ENCODE measurements around the gene MELTF.

Gene MELTF

DNA sequence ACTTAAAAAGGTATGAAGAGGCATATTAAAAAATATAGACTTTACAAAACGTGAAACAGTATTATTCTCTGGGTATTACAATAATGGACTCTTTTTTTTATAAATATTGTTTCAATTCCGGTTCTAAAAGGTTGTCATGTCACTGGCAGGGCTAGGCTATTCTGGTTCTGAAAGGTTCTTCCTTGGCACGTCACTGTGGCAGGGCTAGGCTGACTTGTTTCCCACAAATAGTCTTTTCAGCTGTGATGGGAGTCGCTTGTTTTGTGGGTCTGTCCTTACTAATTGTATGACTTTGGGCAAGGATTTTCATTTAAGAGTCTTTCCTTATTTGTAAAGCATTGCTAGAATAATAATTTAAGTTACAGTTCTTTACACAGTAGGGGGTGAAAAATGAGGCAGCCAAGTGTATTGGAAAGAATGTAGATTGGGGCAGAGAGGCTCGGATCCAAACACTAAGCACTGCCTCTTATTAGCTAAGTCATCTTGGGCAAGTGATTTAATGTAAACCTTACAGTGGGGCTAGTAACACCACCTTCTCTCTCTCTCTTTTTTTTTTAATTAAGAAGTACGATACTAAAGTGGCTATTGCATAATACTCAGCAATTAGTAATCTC lies 12.4 kb upstream of the MELTF start:
- WGBS, result over 99% methylated on average over 4 of the region's 6 CpGs
- H2AFZ ChIP-seq (ENCODE audit: low read depth, low read length), result no peak overlapping the region
- no peak overlapping the region for H4K91ac ChIP-seq (ENCODE audit: low read length)
- peaks cover 2% of the 10 kb centered on the region for H3K4me1 ChIP-seq (ENCODE audit: control insufficient read depth, insufficient read depth, low read depth, low read length)
- no peak overlapping the region for H4K8ac ChIP-seq (ENCODE audit: low read length)
- H2BK5ac ChIP-seq (ENCODE audit: low read depth, low read length, poor library complexity, severe bottlenecking), result no peak overlapping the region
- H3K18ac ChIP-seq (ENCODE audit: low read depth in 1 of 2, low read length in 2 of 2), result no peak overlapping the region
- H2AK5ac ChIP-seq (ENCODE audit: low read length, severe bottlenecking), result no peak overlapping the region
- no peak overlapping the region for H3K27ac ChIP-seq (ENCODE audit: low read length, poor library complexity, severe bottlenecking)
- H3K23ac ChIP-seq (ENCODE audit: low read length in 2 of 2), result no peak overlapping the region
- H3K4me3 ChIP-seq (ENCODE audit: insufficient read depth in 1 of 2, low read depth in 1 of 2, low read length in 2 of 2), result no peak overlapping the region
- H3K14ac ChIP-seq (ENCODE audit: low read length in 2 of 2), result no peak overlapping the region
- H3K4me2 ChIP-seq (ENCODE audit: low read length, poor library complexity, severe bottlenecking), result no peak overlapping the region
- DNase-seq, result no peak
- H2BK12ac ChIP-seq (ENCODE audit: low read length in 2 of 2), result no peak overlapping the region
- peaks cover 2% of the 10 kb centered on the region for H3K79me1 ChIP-seq (replicated peaks; ENCODE audit: low read length, poor library complexity, severe bottlenecking)
- H2BK120ac ChIP-seq (ENCODE audit: low read depth, low read length), result no peak overlapping the region
- H2BK15ac ChIP-seq (ENCODE audit: low read depth, poor library complexity, severe bottlenecking), result no peak overlapping the region
- no peak overlapping the region for H3K4ac ChIP-seq (ENCODE audit: low read depth in 1 of 2, low read length in 2 of 2)
- H3K27me3 ChIP-seq (ENCODE audit: control insufficient read depth in 1 of 2, insufficient read depth in 1 of 2, low read length in 2 of 2), result peaks cover 0 to 3% of the 10 kb centered on the region in 2 experiments
- no peak overlapping the region for H3K9ac ChIP-seq (ENCODE audit: low read length)
- peaks cover 21 to 39% of the 10 kb centered on the region in 2 experiments for H3K36me3 ChIP-seq (ENCODE audit: control insufficient read depth in 1 of 2, insufficient read depth in 2 of 2, low read depth in 1 of 2, low read length in 2 of 2)
- H3K9me3 ChIP-seq (ENCODE audit: control insufficient read depth, low read length), result no peaks in the 10 kb centered on the region

- no peak overlapping the region for H3K4me2 ChIP-seq (ENCODE audit: low read length, poor library complexity, severe bottlenecking)
- no peak overlapping the region for H4K91ac ChIP-seq (ENCODE audit: low read length)
- peaks cover 22 to 27% of the 10 kb centered on the region in 2 experiments for H3K36me3 ChIP-seq (ENCODE audit: control insufficient read depth in 1 of 2, insufficient read depth in 2 of 2, low read depth in 1 of 2, low read length in 2 of 2)
- no peak overlapping the region for H2BK12ac ChIP-seq (ENCODE audit: low read length in 2 of 2)
- no peak overlapping the region for H4K8ac ChIP-seq (ENCODE audit: low read length)
- H2BK120ac ChIP-seq (ENCODE audit: low read depth, low read length), result no peak overlapping the region
- H3K27me3 ChIP-seq (ENCODE audit: control insufficient read depth in 1 of 2, insufficient read depth in 1 of 2, low read length in 2 of 2), result peaks cover 0 to 16% of the 10 kb centered on the region in 2 experiments
- H3K4me3 ChIP-seq (ENCODE audit: insufficient read depth in 1 of 2, low read depth in 1 of 2, low read length in 2 of 2), result no peak overlapping the region
- no peak overlapping the region for H3K23ac ChIP-seq (ENCODE audit: low read length in 2 of 2)
- H3K27ac ChIP-seq (ENCODE audit: low read length, poor library complexity, severe bottlenecking), result no peak overlapping the region
- H3K4me1 ChIP-seq (ENCODE audit: control insufficient read depth, insufficient read depth, low read depth, low read length), result peaks cover 2% of the 10 kb centered on the region
- H2AK5ac ChIP-seq (ENCODE audit: low read length, severe bottlenecking), result no peak overlapping the region
- no peak overlapping the region for H3K4ac ChIP-seq (ENCODE audit: low read depth in 1 of 2, low read length in 2 of 2)
- WGBS, result no CpG with 5 or more reads among the region's 4 CpGs
- peaks cover 2% of the 10 kb centered on the region for H3K79me1 ChIP-seq (replicated peaks; ENCODE audit: low read length, poor library complexity, severe bottlenecking)
- H3K9ac ChIP-seq (ENCODE audit: low read length), result no peak overlapping the region
- no peak overlapping the region for H2BK15ac ChIP-seq (ENCODE audit: low read depth, poor library complexity, severe bottlenecking)
- H2AFZ ChIP-seq (ENCODE audit: low read depth, low read length), result no peak overlapping the region
- no peak for DNase-seq
- H3K18ac ChIP-seq (ENCODE audit: low read depth in 1 of 2, low read length in 2 of 2), result no peak overlapping the region
- no peak overlapping the region for H2BK5ac ChIP-seq (ENCODE audit: low read depth, low read length, poor library complexity, severe bottlenecking)
- no peaks in the 10 kb centered on the region for H3K9me3 ChIP-seq (ENCODE audit: control insufficient read depth, low read length)
- no peak overlapping the region for H3K14ac ChIP-seq (ENCODE audit: low read length in 2 of 2)
These were observed 11.0 kb upstream of the MELTF start for GRCh38 chr3:197040658-197041057.

GRCh38 chr3:197038679-197039462 lies 9.3 kb upstream of the MELTF start:
- H2AFZ ChIP-seq (ENCODE audit: low read depth, low read length), result no peak overlapping the region
- H3K23ac ChIP-seq (ENCODE audit: low read length in 2 of 2), result no peak overlapping the region
- no peak for DNase-seq
- H3K4me1 ChIP-seq (ENCODE audit: control insufficient read depth, insufficient read depth, low read depth, low read length), result peaks cover 2% of the 10 kb centered on the region
- H3K27ac ChIP-seq (ENCODE audit: low read length, poor library complexity, severe bottlenecking), result no peak overlapping the region
- WGBS, result 82% methylated on average over 14 of the region's 14 CpGs
- H2BK5ac ChIP-seq (ENCODE audit: low read depth, low read length, poor library complexity, severe bottlenecking), result no peak overlapping the region
- H3K9me3 ChIP-seq (ENCODE audit: control insufficient read depth, low read length), result no peaks in the 10 kb centered on the region
- no peak overlapping the region for H3K4me2 ChIP-seq (ENCODE audit: low read length, poor library complexity, severe bottlenecking)
- no peak overlapping the region for H3K4me3 ChIP-seq (ENCODE audit: insufficient read depth in 1 of 2, low read depth in 1 of 2, low read length in 2 of 2)
- peaks cover 0 to 27% of the 10 kb centered on the region in 2 experiments for H3K27me3 ChIP-seq (ENCODE audit: control insufficient read depth in 1 of 2, insufficient read depth in 1 of 2, low read length in 2 of 2)
- no peak overlapping the region for H3K14ac ChIP-seq (ENCODE audit: low read length in 2 of 2)
- no peak overlapping the region for H4K91ac ChIP-seq (ENCODE audit: low read length)
- H3K9ac ChIP-seq (ENCODE audit: low read length), result no peak overlapping the region
- H2BK12ac ChIP-seq (ENCODE audit: low read length in 2 of 2), result no peak overlapping the region
- H3K36me3 ChIP-seq (ENCODE audit: control insufficient read depth in 1 of 2, insufficient read depth in 2 of 2, low read depth in 1 of 2, low read length in 2 of 2), result peaks cover 15 to 18% of the 10 kb centered on the region in 2 experiments
- no peak overlapping the region for H3K18ac ChIP-seq (ENCODE audit: low read depth in 1 of 2, low read length in 2 of 2)
- no peak overlapping the region for H3K4ac ChIP-seq (ENCODE audit: low read depth in 1 of 2, low read length in 2 of 2)
- no peak overlapping the region for H4K8ac ChIP-seq (ENCODE audit: low read length)
- no peaks in the 10 kb centered on the region for H3K79me1 ChIP-seq (replicated peaks; ENCODE audit: low read length, poor library complexity, severe bottlenecking)
- no peak overlapping the region for H2BK15ac ChIP-seq (ENCODE audit: low read depth, poor library complexity, severe bottlenecking)
- no peak overlapping the region for H2AK5ac ChIP-seq (ENCODE audit: low read length, severe bottlenecking)
- H2BK120ac ChIP-seq (ENCODE audit: low read depth, low read length), result no peak overlapping the region

DNA sequence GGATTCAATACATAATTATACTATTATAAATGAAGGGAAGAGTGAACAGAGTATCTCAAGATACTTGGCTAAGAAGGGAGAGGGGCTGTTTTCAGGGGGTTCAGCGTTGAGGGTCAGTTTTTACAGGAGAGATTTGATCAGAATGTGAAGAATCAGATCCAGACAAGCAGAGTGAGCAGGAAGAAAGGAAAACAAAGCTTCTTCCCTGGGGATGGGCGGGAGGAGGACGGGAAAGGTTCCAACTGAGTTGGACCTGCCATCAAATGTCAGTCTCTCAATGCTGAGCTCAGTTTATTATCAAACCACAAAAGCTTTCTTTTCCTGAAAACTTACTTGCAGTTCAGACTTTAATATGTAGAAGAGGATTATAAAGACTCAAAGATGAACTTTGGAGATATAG lies 6.0 kb upstream of the MELTF start:
- Histone ChIP-seq H3K79me1 (replicated peaks; ENCODE audit: low read length, poor library complexity, severe bottlenecking) (no peaks in the 10 kb centered on the region), H4K91ac (ENCODE audit: low read length) (no peak overlapping the region), H3K14ac (ENCODE audit: low read length in 2 of 2) (no peak overlapping the region), H3K9ac (ENCODE audit: low read length) (no peak overlapping the region), H3K27me3 (ENCODE audit: control insufficient read depth in 1 of 2, insufficient read depth in 1 of 2, low read length in 2 of 2) (peaks cover 0 to 27% of the 10 kb centered on the region in 2 experiments), H3K9me3 (ENCODE audit: control insufficient read depth, low read length) (no peaks in the 10 kb centered on the region), H2AFZ (ENCODE audit: low read depth, low read length) (no peak overlapping the region), H3K4me2 (ENCODE audit: low read length, poor library complexity, severe bottlenecking) (no peak overlapping the region), H3K4me3 (ENCODE audit: insufficient read depth in 1 of 2, low read depth in 1 of 2, low read length in 2 of 2) (no peak overlapping the region), H3K4ac (ENCODE audit: low read depth in 1 of 2, low read length in 2 of 2) (no peak overlapping the region), H2BK5ac (ENCODE audit: low read depth, low read length, poor library complexity, severe bottlenecking) (no peak overlapping the region), H2BK120ac (ENCODE audit: low read depth, low read length) (no peak overlapping the region), H3K4me1 (ENCODE audit: control insufficient read depth, insufficient read depth, low read depth, low read length) (peaks cover 8% of the 10 kb centered on the region), H2BK15ac (ENCODE audit: low read depth, poor library complexity, severe bottlenecking) (no peak overlapping the region), H3K27ac (ENCODE audit: low read length, poor library complexity, severe bottlenecking) (no peak overlapping the region), H2BK12ac (ENCODE audit: low read length in 2 of 2) (no peak overlapping the region), H3K36me3 (ENCODE audit: control insufficient read depth in 1 of 2, insufficient read depth in 2 of 2, low read depth in 1 of 2, low read length in 2 of 2) (peaks cover 7 to 16% of the 10 kb centered on the region in 2 experiments), H3K23ac (ENCODE audit: low read length in 2 of 2) (no peak overlapping the region), H3K18ac (ENCODE audit: low read depth in 1 of 2, low read length in 2 of 2) (no peak overlapping the region), H4K8ac (ENCODE audit: low read length) (no peak overlapping the region), H2AK5ac (ENCODE audit: low read length, severe bottlenecking) (no peak overlapping the region)
- WGBS, result 100% methylated on average over 2 of the region's 3 CpGs
- DNase-seq, result no peak

Measured in mesenchymal stem cell (in vitro differentiated cells and primary cell).